ENCODE results near the gene GSTM2. TPM values are rescaled to one million over a fixed set of nuclear protein-coding genes. Genes with fewer than 3 reads are reported as not detected.

Gene GSTM2
- total and polyA plus RNA-seq, 8 donors = 10.4 to 193 (median 32.9) TPM

DNA sequence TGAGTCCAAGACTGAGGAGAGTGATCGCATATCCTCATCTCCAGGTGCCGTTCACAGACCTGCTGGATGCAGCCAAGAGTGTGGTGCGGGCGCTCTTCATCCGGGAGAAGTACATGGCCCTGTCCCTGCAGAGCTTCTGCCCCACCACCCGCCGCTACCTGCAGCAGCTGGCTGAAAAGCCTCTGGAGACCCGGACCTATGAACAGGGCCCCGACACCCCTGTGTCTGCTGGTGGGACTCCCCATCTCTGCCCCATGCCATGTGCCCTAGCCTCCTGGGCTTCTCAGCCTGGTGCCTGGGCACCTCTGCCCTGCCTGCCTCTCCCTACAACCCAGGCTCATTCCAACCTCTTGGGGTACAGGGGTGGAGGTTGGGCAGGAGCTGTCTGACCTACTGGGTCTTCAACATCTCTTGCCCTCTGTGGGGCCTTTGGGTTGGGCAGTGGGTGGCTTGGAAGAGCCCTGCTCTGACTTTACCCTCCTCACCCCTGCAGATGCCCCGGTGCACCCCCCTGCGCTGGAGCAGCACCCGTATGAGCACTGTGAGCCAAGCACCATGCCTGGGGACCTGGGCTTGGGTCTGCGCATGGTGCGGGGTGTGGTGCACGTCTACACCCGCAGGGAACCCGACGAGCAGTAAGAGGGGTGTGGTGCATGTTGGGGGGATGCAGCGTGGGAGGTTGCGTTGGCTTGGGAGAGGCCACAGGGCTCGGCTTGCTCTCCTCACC lies 41.0 kb upstream of the GSTM2 start:
- WGBS, 2 donors = 94 to 99% methylated on average over 14 to 21 of the region's 21 CpGs
- Histone ChIP-seq H3K27ac (no peak overlapping the region), H3K9me3 (no peaks in the 10 kb centered on the region), H3K4me3 (no peak overlapping the region), H3K27me3 (no peaks in the 10 kb centered on the region), H3K36me3 (peaks cover 0 to 41% (median 5%) of the 10 kb centered on the region in 3 donors), H3K4me1 (peaks cover 0 to under 1% (median 0%) of the 10 kb centered on the region in 3 donors)
- intact Hi-C loops (cut with DNase I) = loop anchor here in 2 of 3 donors (5.0 kb wide), 1 partner anchor 85 kb away; no protein-coding TSS in a partner anchor
- TF ChIP-seq, protein P1, sequence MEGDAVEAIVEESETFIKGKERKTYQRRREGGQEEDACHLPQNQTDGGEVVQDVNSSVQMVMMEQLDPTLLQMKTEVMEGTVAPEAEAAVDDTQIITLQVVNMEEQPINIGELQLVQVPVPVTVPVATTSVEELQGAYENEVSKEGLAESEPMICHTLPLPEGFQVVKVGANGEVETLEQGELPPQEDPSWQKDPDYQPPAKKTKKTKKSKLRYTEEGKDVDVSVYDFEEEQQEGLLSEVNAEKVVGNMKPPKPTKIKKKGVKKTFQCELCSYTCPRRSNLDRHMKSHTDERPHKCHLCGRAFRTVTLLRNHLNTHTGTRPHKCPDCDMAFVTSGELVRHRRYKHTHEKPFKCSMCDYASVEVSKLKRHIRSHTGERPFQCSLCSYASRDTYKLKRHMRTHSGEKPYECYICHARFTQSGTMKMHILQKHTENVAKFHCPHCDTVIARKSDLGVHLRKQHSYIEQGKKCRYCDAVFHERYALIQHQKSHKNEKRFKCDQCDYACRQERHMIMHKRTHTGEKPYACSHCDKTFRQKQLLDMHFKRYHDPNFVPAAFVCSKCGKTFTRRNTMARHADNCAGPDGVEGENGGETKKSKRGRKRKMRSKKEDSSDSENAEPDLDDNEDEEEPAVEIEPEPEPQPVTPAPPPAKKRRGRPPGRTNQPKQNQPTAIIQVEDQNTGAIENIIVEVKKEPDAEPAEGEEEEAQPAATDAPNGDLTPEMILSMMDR (IDR thresholded peaks at IDR 0.05) = no peak
- peak in 2 of 6 donors; percentile 5 to 63 for DNase-seq
- FAIRE-seq = no peak
- no peak for ATAC-seq

DNA sequence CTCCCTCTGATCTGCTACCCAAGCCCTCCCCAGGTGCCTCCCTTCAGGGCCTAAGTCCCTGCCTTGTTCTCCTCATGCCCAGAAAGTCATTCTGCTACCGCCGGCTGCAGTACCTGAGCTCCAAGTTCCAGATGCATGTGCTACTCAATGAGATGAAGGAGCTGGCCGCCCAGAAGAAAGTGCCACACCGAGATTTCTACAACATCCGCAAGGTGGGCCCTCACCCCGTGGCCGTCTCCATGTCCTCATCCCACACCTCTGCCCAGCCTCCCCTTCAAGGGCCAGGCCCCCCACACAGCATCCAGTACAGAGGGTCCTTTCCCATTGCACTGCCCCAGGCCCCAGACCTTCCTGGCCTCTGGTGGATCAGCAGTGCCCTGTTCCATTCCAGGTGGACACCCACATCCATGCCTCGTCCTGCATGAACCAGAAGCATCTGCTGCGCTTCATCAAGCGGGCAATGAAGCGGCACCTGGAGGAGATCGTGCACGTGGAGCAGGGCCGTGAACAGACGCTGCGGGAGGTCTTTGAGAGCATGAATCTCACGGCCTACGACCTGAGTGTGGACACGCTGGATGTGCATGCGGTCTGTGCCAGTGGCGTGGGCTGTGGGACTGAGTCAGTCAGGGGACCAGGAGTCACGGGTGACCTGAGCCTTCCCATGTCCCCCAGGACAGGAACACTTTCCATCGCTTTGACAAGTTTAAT lies 40.0 kb upstream of the GSTM2 start:
- Histone ChIP-seq H3K27ac (no peak overlapping the region), H3K9me3 (no peaks in the 10 kb centered on the region), H3K27me3 (no peaks in the 10 kb centered on the region), H3K4me3 (no peak overlapping the region), H3K36me3 (peaks cover 0 to 41% (median 5%) of the 10 kb centered on the region in 3 donors), H3K4me1 (no peaks in the 10 kb centered on the region)
- peak in 1 of 4 donors; percentile 2 for ATAC-seq
- no peak for FAIRE-seq
- TF ChIP-seq, protein P1 (IDR thresholded peaks at IDR 0.05) = no peak
- peak in 2 of 6 donors; percentile 8 to 52 for DNase-seq
- intact Hi-C loops (cut with DNase I) = loop anchor here in 2 of 3 donors (5.0 kb wide), 1 partner anchor 86 kb away; no protein-coding TSS in a partner anchor
- 90% methylated on average over 23 of the region's 23 CpGs for WGBS, 2 donors

DNA sequence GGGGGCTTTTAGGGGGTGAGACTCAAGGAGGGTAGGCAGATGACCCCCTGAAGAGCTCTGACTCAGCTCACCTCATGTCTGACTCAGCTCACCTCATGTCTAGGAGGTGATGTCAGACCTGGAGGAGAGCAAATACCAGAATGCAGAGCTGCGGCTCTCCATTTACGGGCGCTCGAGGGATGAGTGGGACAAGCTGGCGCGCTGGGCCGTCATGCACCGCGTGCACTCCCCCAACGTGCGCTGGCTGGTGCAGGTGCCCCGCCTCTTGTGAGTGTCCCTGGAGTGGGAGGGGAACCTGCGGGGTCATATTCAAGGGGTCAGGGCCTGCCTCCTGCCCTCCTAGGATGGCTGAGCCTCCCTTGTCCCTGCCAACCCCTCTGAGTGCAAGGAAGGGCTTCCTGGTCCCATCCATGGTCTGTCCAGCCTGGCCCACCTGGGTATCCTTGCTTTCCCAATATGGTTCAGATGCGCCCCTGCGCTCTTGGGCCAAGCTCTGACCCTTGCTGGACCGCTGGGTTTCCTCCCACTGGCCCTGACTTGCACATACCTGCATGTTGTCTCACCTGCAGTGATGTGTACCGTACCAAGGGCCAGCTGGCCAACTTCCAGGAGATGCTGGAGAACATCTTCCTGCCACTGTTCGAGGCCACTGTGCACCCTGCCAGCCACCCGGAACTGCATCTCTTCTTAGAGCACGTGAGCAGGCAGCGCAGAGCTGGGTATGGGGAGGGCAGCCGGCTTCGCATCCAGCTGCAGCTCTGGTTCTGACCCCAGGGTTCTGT lies 39.1 kb upstream of the GSTM2 start:
- H3K4me1 ChIP-seq = no peaks in the 10 kb centered on the region
- no peaks in the 10 kb centered on the region for H3K9me3 ChIP-seq
- WGBS, 2 donors = 86 to 87% methylated on average over 23 of the region's 23 CpGs
- DNase-seq (peak in 3 of 6 donors; percentile 21 to 58 (median 38)), FAIRE-seq (no peak), ATAC-seq (no peak)
- no peak overlapping the region for H3K27ac ChIP-seq
- no peaks in the 10 kb centered on the region for H3K27me3 ChIP-seq
- no peak overlapping the region for H3K4me3 ChIP-seq
- TF ChIP-seq, protein P1 (IDR thresholded peaks at IDR 0.05) = no peak
- H3K36me3 ChIP-seq = peaks cover 0 to 41% (median 5%) of the 10 kb centered on the region in 3 donors
- intact Hi-C loops (cut with DNase I) = loop anchor here in 2 of 3 donors (5.0 kb wide), 1 partner anchor 86 kb away; no protein-coding TSS in a partner anchor

DNA sequence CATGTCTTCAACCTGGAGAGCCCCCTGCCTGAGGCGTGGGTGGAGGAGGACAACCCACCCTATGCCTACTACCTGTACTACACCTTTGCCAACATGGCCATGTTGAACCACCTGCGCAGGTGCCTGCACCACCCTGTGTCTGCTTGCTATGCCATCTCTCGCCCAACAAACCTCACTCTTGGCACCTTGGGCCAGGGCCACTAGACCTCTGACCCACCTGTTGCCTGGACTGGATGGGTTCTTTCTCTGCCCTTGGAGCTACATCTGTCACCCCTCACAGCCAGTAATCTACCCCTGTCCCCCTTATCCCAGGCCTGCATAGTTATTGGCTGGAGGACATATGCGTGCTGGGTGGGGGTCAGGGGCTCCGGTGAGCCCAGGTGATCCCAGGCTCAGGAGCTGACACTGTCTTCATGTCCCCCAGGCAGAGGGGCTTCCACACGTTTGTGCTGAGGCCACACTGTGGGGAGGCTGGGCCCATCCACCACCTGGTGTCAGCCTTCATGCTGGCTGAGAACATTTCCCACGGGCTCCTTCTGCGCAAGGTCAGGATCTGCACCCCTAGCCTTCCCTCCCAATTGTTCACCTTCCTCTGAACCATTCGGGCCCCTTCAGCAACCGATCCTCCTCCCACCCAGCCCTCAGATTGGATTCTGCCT lies 38.4 kb upstream of the GSTM2 start:
- peak in 1 of 6 donors; percentile 7 for DNase-seq
- no peak for FAIRE-seq
- no peaks in the 10 kb centered on the region for H3K27me3 ChIP-seq
- WGBS, 2 donors = 80 to 86% methylated on average over 10 of the region's 10 CpGs
- TF ChIP-seq, protein P1 (IDR thresholded peaks at IDR 0.05) = no peak
- no peak overlapping the region for H3K27ac ChIP-seq
- peaks cover 0 to 41% (median 5%) of the 10 kb centered on the region in 3 donors for H3K36me3 ChIP-seq
- no peaks in the 10 kb centered on the region for H3K4me1 ChIP-seq
- ATAC-seq = no peak
- H3K4me3 ChIP-seq = no peak overlapping the region
- intact Hi-C loops (cut with DNase I) = loop anchor here (5.0 to 10.0 kb wide), 3 partner anchors 85 to 355 kb away; partner anchors contain the start of genes AHCYL1 (in 1 of the 3) and GNAI3 (in 1 of the 3)
- no peaks in the 10 kb centered on the region for H3K9me3 ChIP-seq
